HEK293 (cell line): ENCODE measurements around the gene PSMA2.

Source experiments
- EGR2 ChIP-seq: fragments of 450-650 bp; formaldehyde crosslinking; IDR thresholded peaks from 2 replicates; pipeline ENCODE4 v1.5.1; 2016; ENCODE audit warnings: low read depth, missing biosample characterization, missing genetic modification characterization
- ELK4 ChIP-seq: IDR thresholded peaks from 2 replicates; pipeline ENCODE4 v1.6.1; 2011; ENCODE audit warnings: mild to moderate bottlenecking, low read depth, low read length, borderline replicate concordance
- KLF1 ChIP-seq: fragments of 450-650 bp; formaldehyde crosslinking; IDR thresholded peaks from 2 replicates; pipeline ENCODE4 v1.5.1; 2016; ENCODE audit warnings: missing biosample characterization, missing genetic modification characterization
- KLF17 ChIP-seq: fragments of 450-650 bp; formaldehyde crosslinking; IDR thresholded peaks from 2 replicates; pipeline ENCODE4 v1.5.1; 2016; ENCODE audit warnings: missing biosample characterization, missing genetic modification characterization
- OSR2 ChIP-seq: fragments of 450-650 bp; formaldehyde crosslinking; IDR thresholded peaks from 2 replicates; pipeline ENCODE4 v1.5.1; 2016; ENCODE audit warnings: missing biosample characterization, missing genetic modification characterization
- PBX3 ChIP-seq: sonication (generic); formaldehyde crosslinking; IDR thresholded peaks from 2 replicates; pipeline ENCODE4 v1.8.1; 2022; ENCODE audit warnings: mild to moderate bottlenecking, moderate library complexity, missing genetic modification reagents
- REST ChIP-seq: fragments of 450-650 bp; formaldehyde crosslinking; IDR thresholded peaks from 2 replicates; pipeline ENCODE4 v1.5.1; 2016; ENCODE audit warnings: missing biosample characterization, missing genetic modification characterization
- SP2 ChIP-seq: fragments of 450-650 bp; formaldehyde crosslinking; IDR thresholded peaks from 2 replicates; pipeline ENCODE4 v1.5.1; 2016; ENCODE audit warnings: missing biosample characterization, missing genetic modification characterization
- WT1 ChIP-seq: fragments of 450-650 bp; formaldehyde crosslinking; IDR thresholded peaks from 2 replicates; pipeline ENCODE4 v1.5.1; 2016; ENCODE audit warnings: missing biosample characterization, missing genetic modification characterization
- YY2 ChIP-seq: fragments of 450-650 bp; formaldehyde crosslinking; IDR thresholded peaks from 2 replicates; pipeline ENCODE4 v1.5.1; 2016; ENCODE audit warnings: missing biosample characterization, missing genetic modification characterization
- ZBTB21 ChIP-seq: fragments of 450-650 bp; formaldehyde crosslinking; IDR thresholded peaks from 2 replicates; pipeline ENCODE4 v1.5.1; 2017; ENCODE audit warnings: missing biosample characterization, missing genetic modification characterization
- ZFHX2 ChIP-seq: fragments of 450-650 bp; formaldehyde crosslinking; conservative IDR thresholded peaks from 2 replicates; pipeline ENCODE4 v1.5.1; 2016; ENCODE audit warnings: missing biosample characterization, missing genetic modification characterization
- ZNF10 ChIP-seq: fragments of 450-650 bp; formaldehyde crosslinking; IDR thresholded peaks from 2 replicates; pipeline ENCODE4 v1.5.1; 2017; ENCODE audit warnings: missing biosample characterization, missing genetic modification characterization
- ZNF112 ChIP-seq: fragments of 450-650 bp; formaldehyde crosslinking; IDR thresholded peaks from 2 replicates; pipeline ENCODE4 v1.5.0; 2017; ENCODE audit warnings: missing biosample characterization, missing genetic modification characterization
- ZNF114 ChIP-seq: fragments of 450-650 bp; formaldehyde crosslinking; IDR thresholded peaks from 2 replicates; pipeline ENCODE4 v1.5.0; 2017; ENCODE audit warnings: missing biosample characterization, missing genetic modification characterization
- ZNF174 ChIP-seq: fragments of 450-650 bp; formaldehyde crosslinking; IDR thresholded peaks from 2 replicates; pipeline ENCODE4 v1.5.0; 2017; ENCODE audit warnings: missing biosample characterization, mild to moderate bottlenecking, missing genetic modification characterization
- ZNF214 ChIP-seq: fragments of 450-650 bp; formaldehyde crosslinking; IDR thresholded peaks from 2 replicates; pipeline ENCODE4 v1.5.1; 2017; ENCODE audit warnings: missing biosample characterization, mild to moderate bottlenecking, missing genetic modification characterization, borderline replicate concordance
- ZNF223 ChIP-seq: fragments of 450-650 bp; formaldehyde crosslinking; IDR thresholded peaks from 2 replicates; pipeline ENCODE4 v1.5.1; 2016; ENCODE audit warnings: missing biosample characterization, missing genetic modification characterization
- ZNF24 ChIP-seq: fragments of 450-650 bp; formaldehyde crosslinking; IDR thresholded peaks from 2 replicates; pipeline ENCODE4 v1.5.1; 2016; ENCODE audit warnings: missing biosample characterization, missing genetic modification characterization
- ZNF341 ChIP-seq: fragments of 450-650 bp; formaldehyde crosslinking; IDR thresholded peaks from 2 replicates; pipeline ENCODE4; 2016; ENCODE audit warnings: low read depth, missing biosample characterization, missing genetic modification characterization
- ZNF362 ChIP-seq: fragments of 450-650 bp; formaldehyde crosslinking; IDR thresholded peaks from 2 replicates; pipeline ENCODE4 v1.5.1; 2016; ENCODE audit warnings: missing biosample characterization, missing genetic modification characterization
- ZNF404 ChIP-seq: fragments of 450-650 bp; formaldehyde crosslinking; IDR thresholded peaks from 2 replicates; pipeline ENCODE4 v1.5.1; 2017; ENCODE audit warnings: missing biosample characterization, missing genetic modification characterization
- ZNF423 ChIP-seq: fragments of 450-650 bp; formaldehyde crosslinking; IDR thresholded peaks from 2 replicates; pipeline ENCODE4 v1.5.1; 2016; ENCODE audit warnings: missing biosample characterization, missing genetic modification characterization
- ZNF514 ChIP-seq: fragments of 450-650 bp; formaldehyde crosslinking; IDR thresholded peaks from 2 replicates; pipeline ENCODE4 v1.5.1; 2016; ENCODE audit warnings: missing biosample characterization, missing genetic modification characterization
- ZNF521 ChIP-seq: fragments of 450-650 bp; formaldehyde crosslinking; IDR thresholded peaks from 2 replicates; pipeline ENCODE4 v1.5.1; 2017; ENCODE audit warnings: missing biosample characterization, mild to moderate bottlenecking, missing genetic modification characterization
- ZNF621 ChIP-seq: fragments of 450-650 bp; formaldehyde crosslinking; IDR thresholded peaks from 2 replicates; pipeline ENCODE4 v1.5.1; 2017; ENCODE audit warnings: missing biosample characterization, missing genetic modification characterization
- ZNF660 ChIP-seq: fragments of 450-650 bp; IDR thresholded peaks from 2 replicates; pipeline ENCODE4 v1.5.1; 2018; ENCODE audit warnings: missing biosample characterization, mild to moderate bottlenecking, missing genetic modification characterization
- ZNF707 ChIP-seq: fragments of 450-650 bp; formaldehyde crosslinking; IDR thresholded peaks from 2 replicates; pipeline ENCODE4 v1.5.1; 2016; ENCODE audit warnings: missing biosample characterization, missing genetic modification characterization
- TF ChIP-seq, protein P1 (sequence below): fragments of 450-650 bp; formaldehyde crosslinking; IDR thresholded peaks from 2 replicates; pipeline ENCODE4 v1.5.0; 2017; ENCODE audit warnings: missing biosample characterization, missing genetic modification characterization, borderline replicate concordance

The PSMA2 gene

GRCh38 chr7:42911454-42912447, 20.2 kb downstream of the PSMA2 start, which contains the start of gene C7orf25 (continued):
- TF ChIP-seq ZNF621 (tag by site-specific recombination) (no peak), ZNF341 (tag by site-specific recombination) (peak; percentile 47; the same call in 1 of the 2 replicates), ZBTB21 (tag by site-specific recombination) (peak; percentile 27; the same call in 1 of the 2 replicates), ZNF214 (tag by site-specific recombination) (no peak), ZNF174 (tag by site-specific recombination) (no peak), ZNF423 (tag by site-specific recombination) (peak; percentile 47; the same call in 1 of the 2 replicates), WT1 (tag by site-specific recombination) (peak; percentile 55; the same call in 1 of the 2 replicates), ZNF362 (no peak), KLF1 (tag by site-specific recombination) (peak; percentile 73), ZNF114 (tag by site-specific recombination) (no peak), ELK4 (no peak), YY2 (tag by site-specific recombination) (peak; percentile 99), ZNF404 (no peak), ZFHX2 (peak; percentile 87), ZNF660 (peak; percentile 65; the same call in 1 of the 2 replicates), ZNF24 (tag by site-specific recombination) (peak; percentile 88), ZNF514 (tag by site-specific recombination) (no peak), KLF17 (tag by site-specific recombination) (peak; percentile 84), ZNF112 (tag by site-specific recombination) (no peak), OSR2 (tag by site-specific recombination) (no peak), ZNF10 (tag by site-specific recombination) (no peak), ZNF707 (no peak), REST (0 out of 2 replicates have a peak, but pooled peaks have one; percentile 17), SP2 (tag by site-specific recombination) (peak; percentile 78), PBX3 (peak; percentile 5; the same call in 1 of the 2 replicates), ZNF521 (tag by site-specific recombination) (no peak), EGR2 (tag by site-specific recombination) (peak; percentile 85), ZNF223 (tag by site-specific recombination) (no peak)
- TF ChIP-seq, protein P1, sequence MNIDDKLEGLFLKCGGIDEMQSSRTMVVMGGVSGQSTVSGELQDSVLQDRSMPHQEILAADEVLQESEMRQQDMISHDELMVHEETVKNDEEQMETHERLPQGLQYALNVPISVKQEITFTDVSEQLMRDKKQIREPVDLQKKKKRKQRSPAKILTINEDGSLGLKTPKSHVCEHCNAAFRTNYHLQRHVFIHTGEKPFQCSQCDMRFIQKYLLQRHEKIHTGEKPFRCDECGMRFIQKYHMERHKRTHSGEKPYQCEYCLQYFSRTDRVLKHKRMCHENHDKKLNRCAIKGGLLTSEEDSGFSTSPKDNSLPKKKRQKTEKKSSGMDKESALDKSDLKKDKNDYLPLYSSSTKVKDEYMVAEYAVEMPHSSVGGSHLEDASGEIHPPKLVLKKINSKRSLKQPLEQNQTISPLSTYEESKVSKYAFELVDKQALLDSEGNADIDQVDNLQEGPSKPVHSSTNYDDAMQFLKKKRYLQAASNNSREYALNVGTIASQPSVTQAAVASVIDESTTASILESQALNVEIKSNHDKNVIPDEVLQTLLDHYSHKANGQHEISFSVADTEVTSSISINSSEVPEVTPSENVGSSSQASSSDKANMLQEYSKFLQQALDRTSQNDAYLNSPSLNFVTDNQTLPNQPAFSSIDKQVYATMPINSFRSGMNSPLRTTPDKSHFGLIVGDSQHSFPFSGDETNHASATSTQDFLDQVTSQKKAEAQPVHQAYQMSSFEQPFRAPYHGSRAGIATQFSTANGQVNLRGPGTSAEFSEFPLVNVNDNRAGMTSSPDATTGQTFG (tag by site-specific recombination), result no peak
